T-helper 22 cell (primary cell): Measurements from ENCODE around the gene PRELP.

Experiments used
- DNase-seq: peaks from one replicate; pipeline ENCODE4 v3.0.0-alpha.2; 2020; ENCODE audit warnings: low read depth

Gene PRELP

DNA sequence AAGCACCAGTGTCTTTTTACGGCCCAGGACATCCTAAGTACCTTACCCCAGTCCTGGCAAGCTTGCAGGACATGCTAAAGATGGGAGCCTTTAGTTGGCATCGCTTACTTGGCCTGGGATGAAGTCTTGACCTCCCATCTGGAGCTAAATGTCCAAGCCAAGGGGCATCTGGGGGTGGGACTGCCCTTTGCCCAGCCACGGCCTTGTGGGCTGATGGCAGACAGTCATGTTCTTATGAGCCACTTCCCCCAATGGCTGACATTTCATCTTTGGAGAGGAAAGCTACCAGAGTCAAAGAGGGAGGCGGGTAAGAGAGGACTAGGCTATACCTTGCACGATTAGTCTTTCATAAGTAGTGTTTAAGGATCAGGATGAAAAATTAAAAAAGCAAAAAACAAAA is 50.5 kb downstream of the PRELP start:
- DNase-seq = no peak

DNA sequence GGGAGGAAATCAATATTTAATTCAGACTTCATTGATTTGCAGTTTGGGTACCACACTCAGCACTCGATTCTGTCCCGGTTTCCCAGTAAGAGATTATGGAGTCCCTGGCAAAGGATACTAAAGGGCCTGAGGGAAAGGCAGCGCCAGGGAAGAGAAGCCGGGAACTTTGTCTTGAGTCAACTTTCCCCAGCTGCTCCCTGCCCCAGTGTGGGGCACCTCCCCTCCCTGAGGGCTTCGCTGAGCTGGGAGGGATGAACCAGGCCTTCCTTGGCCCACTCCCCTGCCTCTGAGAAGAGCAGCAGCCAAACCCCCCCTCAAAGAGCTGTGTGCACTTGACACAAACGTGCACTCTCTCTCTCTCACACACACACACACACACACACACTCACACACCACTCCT is 51.0 kb downstream of the PRELP start:
- DNase-seq = no peak

DNA sequence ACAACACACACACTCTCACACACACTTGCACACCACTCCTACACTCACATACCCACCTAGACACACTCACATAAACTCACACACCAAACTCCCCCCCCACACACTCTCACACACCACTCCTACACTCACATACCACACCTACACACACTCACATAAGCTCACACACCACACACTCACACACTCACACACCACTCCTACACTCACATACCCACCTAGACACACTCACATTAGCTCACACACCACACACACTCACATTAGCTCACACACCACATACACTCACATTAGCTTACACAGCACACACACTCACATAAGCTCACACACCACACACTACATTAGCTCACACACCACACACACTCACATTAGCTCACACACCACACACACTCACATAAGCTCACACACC is 51.4 kb downstream of the PRELP start:
- no peak for DNase-seq

DNA sequence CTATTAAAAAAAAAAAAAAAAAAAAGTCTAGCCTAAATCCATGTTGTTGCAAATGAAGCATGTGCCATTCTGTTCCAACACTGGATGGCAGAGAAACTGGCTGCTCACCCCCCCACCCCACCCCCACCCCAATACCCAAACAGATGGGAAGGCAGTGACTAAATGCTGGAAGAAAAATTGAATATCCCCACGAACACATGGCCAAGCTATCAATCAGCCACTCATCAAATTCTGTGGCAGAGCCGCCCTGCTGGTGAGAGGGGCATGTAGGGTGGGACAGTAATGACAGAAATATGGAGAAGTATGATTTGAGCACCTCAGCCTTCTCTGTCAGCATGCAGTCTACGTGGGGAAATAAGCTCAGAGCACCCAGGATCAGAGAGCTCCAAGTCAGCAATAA is 52.5 kb downstream of the PRELP start:
- no peak for DNase-seq

DNA sequence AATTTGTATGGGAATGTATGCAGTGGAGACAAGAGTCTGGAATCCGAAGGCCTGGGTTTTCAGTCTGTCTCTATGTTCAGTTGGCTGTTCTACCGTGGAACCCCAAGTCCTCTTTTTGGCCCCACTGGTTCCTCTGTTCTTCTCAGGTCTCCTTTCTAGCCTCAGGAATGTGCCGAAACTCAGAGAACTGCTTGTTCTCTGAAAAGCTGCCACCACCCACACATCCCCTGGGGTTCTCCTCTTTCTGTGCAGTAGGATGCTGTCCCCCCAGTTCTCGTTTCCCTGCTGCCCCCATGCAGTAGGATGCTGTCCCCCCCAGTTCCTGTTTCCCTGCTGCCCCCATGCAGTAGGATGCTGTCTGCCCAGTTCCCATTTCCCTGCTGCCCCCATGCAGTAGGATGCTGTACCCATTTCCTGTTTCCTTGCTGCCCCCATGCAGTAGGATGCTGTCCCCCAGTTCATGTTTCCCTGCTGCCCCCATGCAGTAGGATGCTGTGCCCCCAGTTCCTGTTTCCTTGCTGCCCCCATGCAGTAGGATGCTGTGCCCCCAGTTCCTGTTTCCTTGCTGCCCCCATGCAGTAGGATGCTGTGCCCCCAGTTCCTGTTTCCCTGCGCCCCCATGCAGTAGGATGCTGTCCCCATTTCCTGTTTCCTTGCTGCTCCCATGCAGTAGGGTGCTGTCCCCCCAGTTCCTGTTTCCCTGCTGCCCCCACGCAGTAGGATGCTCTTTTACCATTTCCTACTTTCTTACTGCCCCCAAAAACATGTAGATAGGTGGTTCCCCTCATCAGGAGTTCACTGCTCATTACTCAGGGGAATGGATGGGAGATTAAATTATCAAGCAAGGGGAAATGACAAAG is 53.6 kb downstream of the PRELP start:
- no peak for DNase-seq

DNA sequence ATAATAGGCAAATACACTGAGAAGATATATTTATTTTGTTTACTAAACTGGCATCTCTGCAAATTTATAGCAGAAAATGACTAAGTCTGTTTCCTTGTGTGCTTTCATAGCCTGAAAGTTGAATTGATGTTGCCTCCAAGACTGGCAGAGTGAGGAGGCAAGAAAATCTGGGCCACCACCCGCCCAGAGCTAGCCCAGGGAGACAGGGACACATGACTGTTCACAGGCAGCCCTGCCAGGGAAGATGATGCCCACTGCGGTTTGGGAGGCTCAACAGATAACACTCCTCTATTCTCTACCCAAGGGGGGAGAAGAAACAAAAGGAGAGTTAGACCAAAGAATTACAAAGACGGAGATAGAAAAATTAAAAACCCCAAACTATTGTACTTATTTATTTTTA is 55.5 kb downstream of the PRELP start:
- DNase-seq = no peak

DNA sequence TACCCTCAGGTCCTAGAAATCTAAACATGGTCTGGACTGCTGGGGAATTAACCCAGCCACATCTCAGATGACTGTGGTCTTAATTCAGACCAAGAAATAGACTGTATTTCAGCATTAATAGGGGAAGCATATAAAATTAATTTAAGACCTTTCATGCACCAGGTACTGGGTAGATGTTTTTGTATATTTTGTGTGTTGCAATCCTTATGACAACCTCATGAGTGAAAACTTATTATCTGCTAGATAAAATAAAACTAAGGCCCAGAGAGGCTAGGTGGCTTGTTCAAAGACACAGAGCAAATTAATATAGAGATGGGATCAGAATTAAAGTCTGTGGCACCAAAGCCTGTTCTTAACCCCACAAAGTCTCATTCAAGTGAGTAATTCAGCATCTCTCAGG is 58.4 kb downstream of the PRELP start:
- DNase-seq = no peak

DNA sequence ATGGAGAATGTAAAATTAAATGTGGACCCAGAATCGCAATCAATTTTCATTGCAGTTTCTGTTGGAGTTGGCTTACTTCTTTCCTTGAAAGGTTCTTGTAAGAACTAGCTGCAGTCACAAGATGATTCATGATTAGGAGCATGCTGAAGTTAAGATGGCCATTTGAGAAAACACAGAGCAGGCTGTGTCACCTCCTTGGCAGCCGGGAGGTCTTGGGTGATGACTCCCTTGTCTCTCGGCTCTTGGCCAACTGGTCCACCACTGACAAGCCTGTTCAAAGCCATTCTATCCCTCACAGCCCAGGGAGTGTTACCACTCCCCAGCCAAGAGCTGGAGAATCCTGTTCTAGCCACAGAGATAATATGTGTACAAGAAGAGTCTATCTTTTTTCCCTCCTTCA is 58.9 kb downstream of the PRELP start:
- DNase-seq = no peak

DNA sequence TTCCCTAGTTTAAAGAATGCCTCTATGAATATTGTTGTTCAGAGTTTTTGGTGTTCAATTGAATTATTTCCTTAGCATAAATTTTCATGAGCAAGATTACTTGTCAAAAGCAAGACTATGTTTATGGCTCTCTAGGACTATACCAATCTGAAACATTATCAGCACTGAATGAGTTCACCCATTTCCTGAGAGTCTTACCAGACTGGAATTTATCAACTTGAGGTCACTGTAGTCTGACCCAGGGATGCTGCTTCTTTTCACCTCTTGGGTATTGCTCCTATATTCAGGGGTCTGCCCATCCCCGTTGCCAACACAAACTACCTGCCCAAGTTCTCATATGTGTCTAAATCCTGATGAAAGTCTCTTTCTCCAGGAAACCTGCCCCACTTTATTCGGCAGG is 61.0 kb downstream of the PRELP start:
- DNase-seq = no peak

DNA sequence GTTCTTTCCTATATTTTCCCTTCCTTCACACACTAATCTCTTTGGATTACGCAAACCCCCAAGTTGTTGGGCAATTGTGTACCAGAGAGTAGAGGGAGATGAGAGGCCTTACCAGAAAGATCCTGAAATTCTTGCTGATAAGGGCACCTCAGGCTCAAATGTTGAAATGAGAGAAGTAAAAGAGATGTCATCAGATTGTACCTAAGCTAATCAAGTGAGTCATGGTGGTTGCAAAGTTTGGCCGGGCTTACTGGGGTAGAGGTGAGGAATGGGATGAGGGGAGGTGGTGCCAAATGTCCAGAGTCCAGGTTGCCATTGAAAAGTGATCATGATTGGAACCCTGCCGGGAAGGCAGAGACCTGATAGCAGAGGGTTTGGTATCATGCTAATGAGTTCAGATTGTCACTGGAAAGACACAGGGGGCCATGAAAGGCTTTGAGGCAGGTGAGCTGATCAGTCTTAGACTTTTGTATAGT is 61.4 kb downstream of the PRELP start:
- no peak for DNase-seq

DNA sequence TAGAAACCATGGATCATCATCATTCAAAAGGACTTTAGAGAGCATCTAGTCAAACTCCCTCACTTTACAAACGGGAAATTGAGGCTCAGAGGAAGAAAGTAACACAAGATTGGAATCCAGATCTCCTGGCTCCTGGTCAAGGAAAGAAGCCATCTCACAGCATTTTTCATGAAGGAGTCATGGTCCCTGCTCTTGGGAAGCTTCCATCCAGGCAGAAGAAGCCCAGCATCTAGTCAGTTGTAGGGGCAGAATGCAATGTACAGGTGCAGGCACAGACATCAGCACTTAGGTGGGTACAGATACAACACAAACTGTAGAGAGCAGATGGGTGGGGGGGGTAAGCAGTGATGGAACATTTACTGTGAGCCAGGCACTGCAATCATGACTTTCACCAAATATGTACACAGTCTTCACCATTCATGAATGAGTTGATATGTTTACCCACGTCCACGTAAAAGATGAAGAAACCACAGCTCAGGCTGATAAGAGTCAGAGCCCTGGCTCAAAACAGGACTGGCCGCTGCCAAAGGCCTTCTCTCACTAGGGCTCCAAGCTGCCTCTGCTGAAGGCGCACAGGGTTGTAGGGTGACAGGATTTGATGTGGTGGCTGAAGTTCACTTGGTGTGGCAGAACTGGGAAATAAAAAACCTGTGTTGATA is 62.3 kb downstream of the PRELP start:
- DNase-seq = no peak

DNA sequence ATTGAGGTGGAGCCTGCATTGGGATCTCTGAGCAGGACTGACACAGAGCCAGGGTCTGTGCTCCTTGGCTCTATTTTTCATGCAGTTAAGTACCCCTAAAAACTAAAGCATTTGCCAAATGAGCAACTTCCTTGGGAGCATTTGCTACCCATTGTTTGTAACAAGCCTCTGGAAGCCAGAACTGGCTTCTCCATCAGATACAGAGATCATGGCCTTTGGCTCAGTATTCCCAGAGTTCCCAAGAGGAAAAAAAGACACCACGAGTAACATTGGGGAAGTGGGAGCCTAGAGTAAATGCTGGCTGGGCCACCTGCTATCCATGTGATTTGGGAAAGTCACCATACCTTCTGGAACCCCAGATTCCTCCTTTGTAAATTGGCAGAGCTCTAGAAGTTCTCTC is 63.1 kb downstream of the PRELP start:
- no peak for DNase-seq

DNA sequence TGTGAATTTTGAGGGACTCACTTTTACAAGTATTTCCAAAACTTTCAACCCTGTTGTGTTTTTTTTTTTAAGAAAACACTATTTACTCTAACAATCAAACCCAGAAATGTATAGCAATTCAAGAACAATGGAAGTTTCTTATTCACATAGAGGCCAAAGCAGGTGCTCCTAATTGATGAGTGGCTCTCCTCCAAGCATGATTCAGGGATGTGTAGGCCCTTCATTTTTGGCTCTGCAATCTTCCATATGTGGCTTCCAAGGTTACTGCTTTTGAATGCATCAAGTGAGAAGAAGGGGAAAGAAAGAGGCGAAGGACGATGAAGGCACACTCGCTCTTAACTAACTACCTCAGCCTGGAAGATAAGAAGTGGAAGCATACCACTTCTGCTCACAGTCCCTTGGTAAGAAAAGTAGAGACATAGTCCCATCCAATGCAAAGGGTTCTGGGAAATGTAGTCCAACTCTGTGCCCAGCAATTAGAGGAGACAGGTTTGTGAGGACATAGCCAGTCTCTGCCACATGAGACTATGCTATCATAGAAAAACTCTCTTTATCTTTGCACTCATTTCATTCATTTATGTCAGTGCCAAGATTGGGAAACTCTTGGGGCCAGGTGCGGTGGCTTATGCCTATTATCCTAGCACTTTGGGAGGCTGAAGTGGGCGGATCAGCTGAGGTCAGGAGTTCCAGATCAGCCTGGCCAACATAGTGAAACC is 64.4 kb downstream of the PRELP start:
- DNase-seq = no peak
